K562 (cell line): ENCODE results near the gene LONP1. TPM values are rescaled to one million over a fixed set of nuclear protein-coding genes. Genes with fewer than 3 reads are reported as not detected.

ENCODE experiments used
- ATF4 ChIP-seq: fragments of 450-650 bp; formaldehyde crosslinking; IDR thresholded peaks from 2 replicates; pipeline ENCODE4 v1.4.0; 2022; ENCODE audit warnings: mild to moderate bottlenecking, moderate library complexity
- ATF6 ChIP-seq: sonication (generic); formaldehyde crosslinking; IDR thresholded peaks from 2 replicates; pipeline ENCODE4 v1.4.0; 2020; ENCODE audit warnings: mild to moderate bottlenecking, missing genetic modification reagents
- CCNT2 ChIP-seq: IDR thresholded peaks from 2 replicates; pipeline ENCODE4 v1.6.1; 2011; ENCODE audit warnings: borderline replicate concordance, low read depth, mild to moderate bottlenecking, moderate library complexity, mixed read lengths, low read length; ENCODE audit not compliant: insufficient read length; ENCODE audit errors: extremely low read depth
- HINFP ChIP-seq: fragments of 450-650 bp; conservative IDR thresholded peaks from 2 replicates; pipeline ENCODE4 v1.6.1; 2016; ENCODE audit warnings: missing genetic modification characterization, low read depth, mild to moderate bottlenecking, control low read depth, missing compliant biosample characterization
- LARP7 ChIP-seq: fragments of 450-650 bp; IDR thresholded peaks from 2 replicates; pipeline ENCODE4 v1.6.1; 2016
- MYC ChIP-seq, 2 experiments: fragments of 250-450 bp in 1 of 2; sonication (Bioruptor Pico) in 1 of 2; IDR thresholded peaks; 2 replicates each; pipeline versions ENCODE4 v1.5.1 to v1.6.1; 2012 to 2021; ENCODE audit warnings: low read depth in 2 of 2, borderline replicate concordance in 1 of 2, improper control_type of control experiment in 1 of 2, low read length in 1 of 2, mild to moderate bottlenecking in 1 of 2, moderate library complexity in 1 of 2
- POLR2B ChIP-seq: fragments of 450-650 bp; IDR thresholded peaks from 2 replicates; pipeline ENCODE4 v1.6.1; 2018; ENCODE audit warnings: low read depth; ENCODE audit not compliant: partially characterized antibody
- PRMT5 ChIP-seq: sonication (generic); formaldehyde crosslinking; IDR thresholded peaks from 2 replicates; pipeline ENCODE4 v1.5.0; 2020; ENCODE audit warnings: missing genetic modification reagents
- PTBP1 ChIP-seq: fragments of 200-400 bp; formaldehyde crosslinking; IDR thresholded peaks from 2 replicates; pipeline ENCODE4 v1.6.1; 2017; ENCODE audit warnings: low read depth, low read length
- RNF2 ChIP-seq: sonication (generic); IDR thresholded peaks from 2 replicates; pipeline ENCODE4 v1.6.1; 2016
- SIX5 ChIP-seq, 2 experiments: IDR thresholded peaks; 2 replicates each; pipeline ENCODE4 v1.6.1; 2011; ENCODE audit warnings: low read length in 2 of 2, borderline replicate concordance in 1 of 2, low read depth in 1 of 2, mild to moderate bottlenecking in 1 of 2, moderate library complexity in 1 of 2; ENCODE audit not compliant: insufficient read depth in 1 of 2
- ZBTB2 ChIP-seq: fragments of 450-650 bp; IDR thresholded peaks from 2 replicates; pipeline ENCODE4 v1.6.1; 2016; ENCODE audit warnings: antibody characterized with exemption
- ZBTB34 ChIP-seq: fragments of 250-450 bp; sonication (Bioruptor Pico); IDR thresholded peaks from 2 replicates; pipeline ENCODE4 v1.8.0; 2021; ENCODE audit warnings: mild to moderate bottlenecking, moderate library complexity
- ZC3H4 ChIP-seq: sonication (generic); formaldehyde crosslinking; IDR thresholded peaks from 2 replicates; pipeline ENCODE4 v1.9.0; 2021; ENCODE audit warnings: missing genetic modification reagents, borderline replicate concordance
- ZNF395 ChIP-seq: fragments of 200-800 bp; sonication (Bioruptor generic); IDR thresholded peaks from 2 replicates; pipeline ENCODE4 v1.6.1; 2017; ENCODE audit warnings: missing genetic modification characterization, missing compliant biosample characterization
- ZNF589 ChIP-seq: fragments of 200-800 bp; sonication (Bioruptor generic); IDR thresholded peaks from 2 replicates; pipeline ENCODE4 v1.6.1; 2016; ENCODE audit warnings: low read depth, missing genetic modification characterization, missing compliant biosample characterization
- polyA plus RNA-seq, 8 experiments: library from polyadenylated mRNA; depleted of rRNA in 4 of 8; stranded (reverse) in 5 of 8; unstranded in 3 of 8; fragments of >200 nt; fragmentation: Nextera tagmentation in 2 of 8; fragmentation: Illumina TruSeq in 1 of 8; extraction: Ambion mirVana in 2 of 8; extraction: Trizol in 1 of 8; gene quantifications; 2 replicates each; pipeline versions ENCODE4 v1.2.1 to v1.2.3, GENCODE V29; 2011 to 2014; ENCODE audit warnings: inconsistent platforms in 1 of 8, missing spikeins in 1 of 8
- total RNA-seq, 7 experiments: library from RNA; depleted of rRNA in 6 of 7; stranded (reverse); fragments of >200 nt in 6 of 7; fragmentation: Illumina TruSeq in 2 of 7; extraction: Trizol in 2 of 7; gene quantifications; 2 replicates each; pipeline versions ENCODE4 v1.2.1 to v1.2.3, GENCODE V29; 2011 to 2021; ENCODE audit warnings: low replicate concordance in 1 of 7

Gene LONP1
- total and polyA plus RNA-seq, 9 of the 15 experiments (the other 6 are each of a cell fraction or from before 2014, with no cell fraction given): 1.1 to 238 (median 84.5) TPM

- TF ChIP-seq ATF4 (CRISPR knock-in tag) (no peak), ATF6 (CRISPR knock-in tag) (no peak), RNF2 (no peak; the same call in 1 of the 2 replicates), ZBTB2 (no peak), ZC3H4 (CRISPR knock-in tag) (peak; percentile 81; the same call in 1 of the 2 replicates), ZBTB34 (CRISPR knock-in tag) (no peak), LARP7 (no peak), MYC (IDR thresholded peaks at IDR 0.05; ENCODE audit: low read depth, low read length) (no peak), MYC (CRISPR knock-in tag; IDR thresholded peaks at IDR 0.05; ENCODE audit: borderline replicate concordance, low read depth) (peak; percentile 69; the same call in 1 of the 2 replicates), HINFP (no peak), ZNF395 (CRISPR knock-in tag) (no peak), SIX5 (IDR thresholded peaks at IDR 0.05; ENCODE audit: borderline replicate concordance in 1 of 2, insufficient read depth in 1 of 2, low read depth in 1 of 2, low read length in 2 of 2) (no peak), POLR2B (peak; percentile 49), ZNF589 (CRISPR knock-in tag) (no peak), PRMT5 (no peak), CCNT2 (peak; percentile 85), PTBP1 (no peak; the same call in 1 of the 2 replicates)
These were observed 27.9 kb downstream of the LONP1 start (continued) for GRCh38 chr19:5691822-5692722.
